Keratinocyte (primary cell): ENCODE measurements around the gene HDAC10.

Experiments
- EZH2 ChIP-seq: IDR thresholded peaks from one replicate; pipeline ENCODE4 v1.6.1; 2012; ENCODE audit warnings: inconsistent platforms, mild to moderate bottlenecking, low read length, moderate library complexity
- TF ChIP-seq, protein P1 (sequence below), 3 experiments: IDR thresholded peaks in 1 of 3; conservative IDR thresholded peaks in 1 of 3; optimal IDR thresholded peaks in 1 of 3; 2 replicates in 2 of 3; 3 replicates in 1 of 3; pipeline versions ENCODE3 to v1.5.1; 2011; ENCODE audit warnings: low read length in 3 of 3, mild to moderate bottlenecking in 3 of 3, moderate library complexity in 2 of 3, control low read depth in 1 of 3, inconsistent platforms in 1 of 3; ENCODE audit not compliant: insufficient read depth in 2 of 3; ENCODE audit errors: extremely low read depth in 1 of 3

GRCh38 chr22:50278956-50279619 is 28.0 kb upstream of the HDAC10 start:
- TF ChIP-seq EZH2 = no peak
- TF ChIP-seq, protein P1, sequence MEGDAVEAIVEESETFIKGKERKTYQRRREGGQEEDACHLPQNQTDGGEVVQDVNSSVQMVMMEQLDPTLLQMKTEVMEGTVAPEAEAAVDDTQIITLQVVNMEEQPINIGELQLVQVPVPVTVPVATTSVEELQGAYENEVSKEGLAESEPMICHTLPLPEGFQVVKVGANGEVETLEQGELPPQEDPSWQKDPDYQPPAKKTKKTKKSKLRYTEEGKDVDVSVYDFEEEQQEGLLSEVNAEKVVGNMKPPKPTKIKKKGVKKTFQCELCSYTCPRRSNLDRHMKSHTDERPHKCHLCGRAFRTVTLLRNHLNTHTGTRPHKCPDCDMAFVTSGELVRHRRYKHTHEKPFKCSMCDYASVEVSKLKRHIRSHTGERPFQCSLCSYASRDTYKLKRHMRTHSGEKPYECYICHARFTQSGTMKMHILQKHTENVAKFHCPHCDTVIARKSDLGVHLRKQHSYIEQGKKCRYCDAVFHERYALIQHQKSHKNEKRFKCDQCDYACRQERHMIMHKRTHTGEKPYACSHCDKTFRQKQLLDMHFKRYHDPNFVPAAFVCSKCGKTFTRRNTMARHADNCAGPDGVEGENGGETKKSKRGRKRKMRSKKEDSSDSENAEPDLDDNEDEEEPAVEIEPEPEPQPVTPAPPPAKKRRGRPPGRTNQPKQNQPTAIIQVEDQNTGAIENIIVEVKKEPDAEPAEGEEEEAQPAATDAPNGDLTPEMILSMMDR (optimal IDR thresholded peaks at IDR 0.05 in 1 of 3, IDR thresholded peaks at IDR 0.05 in 1 of 3, conservative IDR thresholded peaks at IDR 0.05 in 1 of 3; ENCODE audit: extremely low read depth in 1 of 3, insufficient read depth in 2 of 3, low read length in 3 of 3) = no peak
